ENCODE results near the gene DTX4.

Gene DTX4

GRCh38 chr11:59172345-59173079 is 580 bp downstream of the DTX4 start:
- DNase-seq (ENCODE audit: insufficient read length, low spot score) (peak; percentile 29), FAIRE-seq (peak; percentile 14)

- DNase-seq (ENCODE audit: insufficient read length, low spot score) (no peak), FAIRE-seq (peak; percentile 69)
Observed at GRCh38 chr11:59173080-59173963, 1.4 kb downstream of the DTX4 start.

GRCh38 chr11:59173964-59174663 is 2.2 kb downstream of the DTX4 start:
- FAIRE-seq (no peak), DNase-seq (ENCODE audit: insufficient read length, low spot score) (no peak)

DNA sequence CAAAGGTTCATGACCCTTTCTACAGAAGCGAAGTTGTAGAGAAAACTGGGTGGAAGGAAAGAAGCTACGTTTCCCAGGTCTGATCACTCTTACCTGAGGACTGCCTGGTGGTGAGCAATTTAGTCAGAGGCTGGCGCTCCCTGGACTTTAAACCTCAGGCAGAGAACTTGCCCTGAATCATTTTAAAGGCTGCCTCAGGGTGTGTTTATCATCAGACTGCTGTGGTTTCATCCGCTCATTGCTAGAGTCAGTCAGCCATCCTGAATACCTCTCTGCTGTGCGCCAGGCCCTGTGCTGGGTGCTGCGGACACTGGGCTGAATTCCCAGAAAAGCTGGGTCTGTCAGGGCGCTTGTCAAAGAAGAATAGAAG is 2.7 kb downstream of the DTX4 start:
- DNase-seq (ENCODE audit: insufficient read length, low spot score) (no peak), FAIRE-seq (no peak)

DNA sequence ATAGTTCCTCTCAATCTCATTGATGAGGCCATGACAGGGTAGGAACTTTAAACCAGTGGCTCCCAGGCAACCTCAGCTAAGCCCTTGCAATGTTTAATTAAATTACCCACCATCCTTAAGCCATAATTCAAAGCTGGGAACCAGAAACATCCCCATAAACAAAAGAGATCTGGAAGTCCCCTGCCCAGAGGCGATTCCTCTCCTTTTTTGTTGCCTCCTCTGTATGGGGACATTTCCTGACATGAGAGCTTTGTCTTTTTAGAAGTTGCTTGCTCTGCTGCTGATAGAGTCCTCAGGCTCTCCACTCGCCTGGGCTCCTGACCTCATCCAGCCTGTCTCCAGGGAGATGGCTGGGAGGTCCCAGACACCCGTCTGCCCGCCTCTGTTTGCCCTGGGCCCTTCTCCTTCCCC is 3.2 kb downstream of the DTX4 start:
- no peak for DNase-seq (ENCODE audit: insufficient read length, low spot score)
- no peak for FAIRE-seq

- DNase-seq (ENCODE audit: insufficient read length, low spot score) (no peak), FAIRE-seq (no peak)
Observed at GRCh38 chr11:59176330-59176729, 4.4 kb downstream of the DTX4 start.

- FAIRE-seq (no peak), DNase-seq (ENCODE audit: insufficient read length, low spot score) (no peak)
Observed at GRCh38 chr11:59178402-59178801, 6.5 kb downstream of the DTX4 start.

DNA sequence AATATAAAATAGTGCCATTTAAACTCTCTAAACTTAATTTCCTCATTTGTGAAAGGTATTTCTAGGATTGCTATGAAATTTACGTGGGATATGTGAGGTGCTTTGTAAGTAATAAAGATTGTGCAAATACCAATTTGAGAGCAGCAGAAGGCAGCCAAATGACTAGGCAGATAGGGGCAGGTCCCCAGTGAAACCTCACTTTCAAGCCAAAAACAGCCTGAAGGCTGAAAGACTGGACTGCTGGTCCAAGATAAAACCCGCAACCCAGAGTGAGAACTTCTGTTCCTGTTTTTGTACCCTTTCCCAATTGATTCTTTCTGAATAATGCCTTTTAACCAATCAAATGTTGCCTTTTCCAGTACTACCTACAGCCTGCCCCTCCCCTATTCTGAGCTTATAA is 7.2 kb downstream of the DTX4 start:
- FAIRE-seq: no peak
- no peak for DNase-seq (ENCODE audit: insufficient read length, low spot score)

- DNase-seq (ENCODE audit: insufficient read length, low spot score): no peak
- FAIRE-seq: no peak
Observed at GRCh38 chr11:59180168-59180776, 8.3 kb downstream of the DTX4 start.

DNA sequence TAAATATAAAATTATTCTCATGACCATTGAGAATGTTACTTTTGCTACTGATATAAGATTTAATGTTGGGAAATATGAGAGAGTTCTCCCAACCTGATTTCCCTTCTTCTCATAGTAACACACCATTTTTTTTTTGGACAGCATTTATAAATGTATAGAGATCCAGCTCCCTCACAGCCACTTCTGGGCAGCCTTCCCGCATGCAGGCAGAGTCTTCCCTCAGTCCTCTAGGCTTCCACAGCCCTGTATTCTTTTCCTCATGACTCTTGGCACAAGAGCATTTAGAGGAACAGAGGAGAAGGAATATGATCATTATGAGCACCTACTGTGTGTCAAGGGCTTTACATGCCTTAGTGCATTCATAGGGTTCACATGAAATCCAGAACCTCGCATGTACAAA is 9.0 kb downstream of the DTX4 start:
- FAIRE-seq (no peak), DNase-seq (ENCODE audit: insufficient read length, low spot score) (no peak)

DNA sequence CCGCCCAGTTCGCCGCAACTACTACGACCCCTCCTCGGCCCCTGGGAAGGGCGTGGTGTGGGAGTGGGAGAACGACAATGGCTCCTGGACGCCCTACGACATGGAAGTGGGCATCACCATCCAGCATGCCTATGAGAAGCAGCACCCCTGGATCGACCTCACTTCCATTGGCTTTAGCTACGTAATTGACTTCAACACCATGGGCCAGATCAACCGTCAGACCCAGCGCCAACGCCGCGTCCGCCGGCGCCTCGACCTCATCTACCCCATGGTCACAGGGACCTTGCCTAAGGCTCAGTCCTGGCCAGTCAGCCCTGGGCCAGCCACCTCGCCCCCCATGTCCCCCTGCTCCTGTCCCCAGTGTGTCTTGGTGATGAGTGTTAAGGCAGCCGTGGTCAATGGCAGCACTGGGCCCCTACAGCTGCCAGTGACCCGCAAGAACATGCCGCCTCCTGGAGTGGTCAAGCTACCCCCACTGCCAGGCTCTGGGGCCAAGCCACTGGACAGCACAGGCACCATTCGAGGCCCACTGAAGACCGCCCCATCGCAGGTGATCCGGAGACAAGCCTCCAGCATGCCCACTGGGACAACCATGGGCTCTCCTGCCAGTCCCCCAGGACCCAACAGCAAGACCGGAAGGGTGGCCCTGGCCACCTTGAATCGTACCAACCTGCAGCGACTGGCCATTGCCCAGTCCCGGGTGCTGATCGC is 10.0 kb downstream of the DTX4 start:
- FAIRE-seq (no peak), DNase-seq (ENCODE audit: insufficient read length, low spot score) (no peak)

DNA sequence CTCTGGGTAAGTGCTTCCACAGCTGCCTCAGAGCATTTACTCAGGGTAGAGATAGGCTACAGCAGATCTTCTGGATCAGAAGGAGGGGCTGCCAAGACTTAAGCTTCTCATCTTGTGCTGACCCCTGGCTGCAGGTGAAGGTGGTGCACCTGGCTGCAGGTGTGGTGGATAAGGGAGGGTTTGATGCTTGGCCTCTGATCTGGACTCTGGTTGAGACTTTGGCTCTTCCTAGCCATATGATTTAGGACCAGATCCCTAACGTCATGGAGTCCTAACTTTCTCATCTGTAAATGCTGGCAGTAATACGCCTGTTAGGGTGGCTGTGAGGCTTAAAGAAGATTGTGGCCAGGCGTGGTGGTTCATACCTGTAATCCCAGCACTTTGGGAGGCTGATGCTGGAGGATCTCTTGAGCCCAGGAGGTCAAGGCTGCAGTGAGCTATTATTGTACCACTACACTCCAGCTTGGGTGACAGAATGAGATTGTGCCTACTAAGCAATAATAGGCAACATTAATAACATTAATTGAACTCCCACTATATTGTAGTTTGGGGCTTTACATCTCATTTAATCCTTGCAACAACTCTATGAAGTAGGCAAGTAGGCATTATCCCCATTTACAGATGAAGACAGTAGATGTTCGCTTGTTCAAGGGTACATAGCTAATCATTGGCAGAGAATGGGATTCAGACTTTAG is 10.7 kb downstream of the DTX4 start:
- FAIRE-seq: no peak
- no peak for DNase-seq (ENCODE audit: insufficient read length, low spot score)

GRCh38 chr11:59183771-59184170 is 11.8 kb downstream of the DTX4 start:
- DNase-seq (ENCODE audit: insufficient read length, low spot score) (no peak), FAIRE-seq (no peak)

GRCh38 chr11:59184691-59185339 is 12.9 kb downstream of the DTX4 start:
- no peak for FAIRE-seq
- DNase-seq (ENCODE audit: insufficient read length, low spot score): no peak

GRCh38 chr11:59185386-59185945 is 13.5 kb downstream of the DTX4 start:
- FAIRE-seq (no peak), DNase-seq (ENCODE audit: insufficient read length, low spot score) (no peak)

DNA sequence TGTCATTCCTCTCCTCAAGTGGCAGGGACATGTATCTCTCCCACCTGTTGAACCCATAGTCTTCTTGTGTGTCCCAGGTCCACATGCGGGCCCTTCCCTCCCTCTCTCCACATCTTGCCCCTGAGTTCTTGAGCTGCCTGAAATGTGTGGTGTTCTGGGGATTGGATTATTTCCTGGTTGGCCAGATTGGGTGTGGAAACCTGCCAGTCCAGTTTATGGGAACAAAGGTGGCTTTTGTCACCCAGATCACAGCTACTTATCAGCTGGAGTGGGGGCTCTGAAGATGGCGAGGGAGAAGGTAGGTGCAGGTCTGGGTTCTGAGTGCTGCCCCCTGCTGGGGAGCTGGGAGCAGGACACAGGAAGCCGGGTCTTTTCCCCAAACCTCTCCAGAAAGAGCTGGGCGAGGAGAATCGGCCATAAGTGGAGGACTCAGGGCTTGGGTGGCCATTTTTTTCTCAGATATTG is 14.2 kb downstream of the DTX4 start:
- FAIRE-seq (peak; percentile 58), DNase-seq (ENCODE audit: insufficient read length, low spot score) (peak; percentile 71)

- FAIRE-seq (no peak), DNase-seq (ENCODE audit: insufficient read length, low spot score) (no peak)
Observed at GRCh38 chr11:59187035-59187434, 15.1 kb downstream of the DTX4 start.

DNA sequence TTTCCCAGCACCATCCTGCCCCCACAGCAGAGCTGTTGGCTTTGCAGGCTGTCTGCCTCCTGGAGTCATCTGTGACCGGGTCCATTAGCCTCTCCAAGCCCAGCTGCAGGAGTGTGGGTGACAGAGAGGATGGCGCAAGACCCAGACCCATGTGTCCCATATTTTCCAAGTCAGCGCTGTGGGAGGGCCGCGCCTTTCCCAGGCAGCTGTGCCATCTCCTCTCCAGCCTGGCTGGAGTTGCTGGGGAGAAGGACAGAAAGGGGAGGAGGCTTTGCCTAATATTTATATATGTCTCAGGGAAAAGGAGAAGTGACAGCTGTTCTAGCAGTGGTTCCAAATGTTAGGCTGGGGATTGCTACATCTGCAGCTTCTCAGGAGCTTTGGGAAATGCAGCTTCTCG is 15.7 kb downstream of the DTX4 start:
- FAIRE-seq: no peak
- DNase-seq (ENCODE audit: insufficient read length, low spot score): no peak

DNA sequence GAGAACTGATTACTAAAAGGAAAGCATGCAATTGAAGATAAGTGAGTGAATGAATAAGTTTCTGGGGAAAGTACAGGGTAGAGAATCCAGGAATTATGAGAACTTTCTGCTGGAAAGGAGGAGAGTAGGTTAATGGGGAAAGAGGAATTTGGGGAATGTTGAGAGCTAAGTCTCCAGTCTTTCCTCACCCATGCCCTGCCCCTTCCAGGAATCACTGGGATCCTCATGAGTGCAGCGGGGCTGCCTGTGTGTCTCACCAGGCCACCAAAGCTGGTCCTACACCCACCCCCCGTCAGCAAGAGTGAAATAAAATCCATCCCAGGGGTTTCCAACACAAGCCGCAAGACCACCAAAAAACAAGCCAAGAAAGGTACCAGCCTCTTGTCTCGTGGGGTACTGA is 17.0 kb downstream of the DTX4 start:
- FAIRE-seq (no peak), DNase-seq (ENCODE audit: insufficient read length, low spot score) (no peak)

Measured in GM19239 (cell line).